SK-N-SH (cell line): ENCODE measurements around the gene PRDX6.

Source experiments
- EZH2phosphoT487 ChIP-seq: fragments of 200-600 bp; sonication (generic); IDR thresholded peaks from 2 replicates; pipeline ENCODE4 v1.6.1; 2017; ENCODE audit warnings: low read depth, mixed run types, mild to moderate bottlenecking, antibody characterized with exemption, moderate library complexity, borderline replicate concordance
- GABPA ChIP-seq: IDR thresholded peaks from 2 replicates; pipeline ENCODE4 v1.4.0; 2012; ENCODE audit warnings: low read depth, mild to moderate bottlenecking
- POLR2AphosphoS5 ChIP-seq: IDR thresholded peaks from 2 replicates; pipeline ENCODE4 v1.6.1; 2012; ENCODE audit warnings: low read depth, low read length
- TAF1 ChIP-seq: IDR thresholded peaks from 2 replicates; pipeline ENCODE4 v1.6.1; 2012; ENCODE audit warnings: low read depth, mild to moderate bottlenecking, low read length, moderate library complexity, borderline replicate concordance
- TF ChIP-seq, protein P1 (sequence below): IDR thresholded peaks from 2 replicates; pipeline ENCODE4 v1.4.0; 2012; ENCODE audit warnings: low read depth, borderline replicate concordance
- TF ChIP-seq, protein P2 (sequence below): fragments of 200-600 bp; sonication (generic); IDR thresholded peaks from 2 replicates; pipeline ENCODE4 v1.6.1; 2017; ENCODE audit warnings: antibody characterized with exemption, mild to moderate bottlenecking, moderate library complexity
- TF ChIP-seq, protein P3 (sequence below): fragments of 150-350 bp; IDR thresholded peaks from 2 replicates; pipeline ENCODE4 v1.6.1; 2017; ENCODE audit warnings: antibody characterized with exemption, low read length, low read depth, borderline replicate concordance

DNA sequence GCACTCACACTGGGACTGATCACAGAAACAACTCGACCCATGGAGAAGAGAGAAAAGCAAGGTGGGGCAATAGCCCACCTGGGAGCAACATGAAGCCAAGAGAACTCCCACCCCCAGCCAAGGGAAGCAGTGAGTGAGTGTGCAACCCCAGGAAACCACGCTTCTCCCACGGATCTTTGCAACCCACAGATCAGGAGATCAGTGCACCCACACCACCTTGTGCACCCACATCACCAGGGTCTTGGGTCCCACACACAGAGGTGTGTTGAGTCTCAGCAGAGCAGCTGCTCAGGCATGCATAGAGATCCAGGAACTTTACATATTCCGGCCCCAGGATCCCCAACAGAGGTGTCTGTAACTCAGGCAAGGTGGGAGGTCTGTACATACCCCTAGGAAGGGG lies 17.2 kb upstream of the PRDX6 start:
- TF ChIP-seq TAF1, result no peak
- TF ChIP-seq EZH2phosphoT487, result no peak
- TF ChIP-seq, protein P1, sequence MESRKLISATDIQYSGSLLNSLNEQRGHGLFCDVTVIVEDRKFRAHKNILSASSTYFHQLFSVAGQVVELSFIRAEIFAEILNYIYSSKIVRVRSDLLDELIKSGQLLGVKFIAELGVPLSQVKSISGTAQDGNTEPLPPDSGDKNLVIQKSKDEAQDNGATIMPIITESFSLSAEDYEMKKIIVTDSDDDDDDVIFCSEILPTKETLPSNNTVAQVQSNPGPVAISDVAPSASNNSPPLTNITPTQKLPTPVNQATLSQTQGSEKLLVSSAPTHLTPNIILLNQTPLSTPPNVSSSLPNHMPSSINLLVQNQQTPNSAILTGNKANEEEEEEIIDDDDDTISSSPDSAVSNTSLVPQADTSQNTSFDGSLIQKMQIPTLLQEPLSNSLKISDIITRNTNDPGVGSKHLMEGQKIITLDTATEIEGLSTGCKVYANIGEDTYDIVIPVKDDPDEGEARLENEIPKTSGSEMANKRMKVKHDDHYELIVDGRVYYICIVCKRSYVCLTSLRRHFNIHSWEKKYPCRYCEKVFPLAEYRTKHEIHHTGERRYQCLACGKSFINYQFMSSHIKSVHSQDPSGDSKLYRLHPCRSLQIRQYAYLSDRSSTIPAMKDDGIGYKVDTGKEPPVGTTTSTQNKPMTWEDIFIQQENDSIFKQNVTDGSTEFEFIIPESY, result no peak
- TF ChIP-seq, protein P2, sequence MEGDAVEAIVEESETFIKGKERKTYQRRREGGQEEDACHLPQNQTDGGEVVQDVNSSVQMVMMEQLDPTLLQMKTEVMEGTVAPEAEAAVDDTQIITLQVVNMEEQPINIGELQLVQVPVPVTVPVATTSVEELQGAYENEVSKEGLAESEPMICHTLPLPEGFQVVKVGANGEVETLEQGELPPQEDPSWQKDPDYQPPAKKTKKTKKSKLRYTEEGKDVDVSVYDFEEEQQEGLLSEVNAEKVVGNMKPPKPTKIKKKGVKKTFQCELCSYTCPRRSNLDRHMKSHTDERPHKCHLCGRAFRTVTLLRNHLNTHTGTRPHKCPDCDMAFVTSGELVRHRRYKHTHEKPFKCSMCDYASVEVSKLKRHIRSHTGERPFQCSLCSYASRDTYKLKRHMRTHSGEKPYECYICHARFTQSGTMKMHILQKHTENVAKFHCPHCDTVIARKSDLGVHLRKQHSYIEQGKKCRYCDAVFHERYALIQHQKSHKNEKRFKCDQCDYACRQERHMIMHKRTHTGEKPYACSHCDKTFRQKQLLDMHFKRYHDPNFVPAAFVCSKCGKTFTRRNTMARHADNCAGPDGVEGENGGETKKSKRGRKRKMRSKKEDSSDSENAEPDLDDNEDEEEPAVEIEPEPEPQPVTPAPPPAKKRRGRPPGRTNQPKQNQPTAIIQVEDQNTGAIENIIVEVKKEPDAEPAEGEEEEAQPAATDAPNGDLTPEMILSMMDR, result no peak
- TF ChIP-seq GABPA, result no peak
- TF ChIP-seq, protein P3, sequence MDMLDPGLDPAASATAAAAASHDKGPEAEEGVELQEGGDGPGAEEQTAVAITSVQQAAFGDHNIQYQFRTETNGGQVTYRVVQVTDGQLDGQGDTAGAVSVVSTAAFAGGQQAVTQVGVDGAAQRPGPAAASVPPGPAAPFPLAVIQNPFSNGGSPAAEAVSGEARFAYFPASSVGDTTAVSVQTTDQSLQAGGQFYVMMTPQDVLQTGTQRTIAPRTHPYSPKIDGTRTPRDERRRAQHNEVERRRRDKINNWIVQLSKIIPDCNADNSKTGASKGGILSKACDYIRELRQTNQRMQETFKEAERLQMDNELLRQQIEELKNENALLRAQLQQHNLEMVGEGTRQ, result no peak
- TF ChIP-seq POLR2AphosphoS5, result no peak
